ENCODE measurements around the gene TBC1D5. TPM values are rescaled to one million over a fixed set of nuclear protein-coding genes. Genes with fewer than 3 reads are reported as not detected.
"Not testable (repeated sequence)": the region's sequence is repeated elsewhere in the genome, so short reads cannot be mapped to it uniquely, and the experiment has no call there.

TBC1D5 gene
- total RNA-seq, 3 donors from 2014 or later, result 22.4 to 25.3 (median 25.2) TPM

DNA sequence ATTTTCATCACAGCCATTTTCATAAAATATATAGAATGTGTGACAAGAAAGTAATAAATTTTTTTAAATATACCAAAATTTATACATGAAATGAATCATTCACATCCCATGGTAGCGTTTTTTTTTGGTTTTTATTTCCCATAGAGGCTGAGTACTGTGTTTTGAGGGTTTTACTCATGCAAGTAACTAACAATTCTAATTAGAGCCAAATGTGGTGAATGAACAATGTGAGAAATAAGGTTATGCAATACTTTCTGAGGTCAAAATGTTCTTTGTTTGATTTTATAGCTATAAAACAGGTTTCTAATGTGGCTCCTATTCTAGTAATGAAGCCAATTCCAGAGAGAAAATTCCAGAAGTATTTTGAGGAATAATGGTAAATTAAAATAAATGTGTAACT, 386.8 kb downstream of the TBC1D5 start:
- Mint-ChIP-seq H3K4me3 (no peak overlapping the region), H3K36me3 (ENCODE audit: insufficient read depth) (peaks cover 17% of the 10 kb centered on the region), H3K4me1 (ENCODE audit: low read depth) (no peaks in the 10 kb centered on the region), H3K27me3 (ENCODE audit: low read depth) (no peaks in the 10 kb centered on the region), H3K9me3 (no peaks in the 10 kb centered on the region)
- DNase-seq (no peak), ATAC-seq (no peak)

- ATAC-seq (no peak), DNase-seq (no peak)
- Mint-ChIP-seq H3K36me3 (ENCODE audit: insufficient read depth) (peaks cover 19% of the 10 kb centered on the region), H3K9me3 (no peaks in the 10 kb centered on the region), H3K27me3 (ENCODE audit: low read depth) (no peaks in the 10 kb centered on the region), H3K4me3 (no peak overlapping the region), H3K4me1 (ENCODE audit: low read depth) (no peaks in the 10 kb centered on the region)
These were observed 388.1 kb downstream of the TBC1D5 start for GRCh38 chr3:17354341-17354740.

DNA sequence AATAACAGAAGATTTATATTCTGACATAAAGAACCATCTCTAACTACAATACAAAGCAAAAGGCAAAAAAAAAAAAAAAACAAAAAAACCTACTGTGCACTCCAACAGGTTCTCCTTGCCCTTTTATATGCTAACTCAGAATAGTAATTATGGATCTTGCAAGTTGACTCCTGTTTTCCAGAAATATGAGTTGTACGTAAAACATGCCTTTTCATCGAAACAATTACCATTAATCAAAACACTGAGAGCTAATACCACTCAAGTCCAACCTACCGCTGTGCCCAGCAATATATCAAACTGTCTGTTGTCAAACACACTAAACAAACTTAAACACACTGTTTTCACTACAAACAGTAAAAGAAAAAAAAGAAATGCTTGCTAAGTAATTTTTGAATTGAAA, 389.8 kb downstream of the TBC1D5 start:
- DNase-seq (no peak), ATAC-seq (no peak)
- no peaks in the 10 kb centered on the region for H3K9me3 Mint-ChIP-seq
- peaks cover 26% of the 10 kb centered on the region for H3K36me3 Mint-ChIP-seq (ENCODE audit: insufficient read depth)
- H3K4me1 Mint-ChIP-seq (ENCODE audit: low read depth), result peaks cover 2% of the 10 kb centered on the region
- H3K4me3 Mint-ChIP-seq, result no peak overlapping the region
- H3K27me3 Mint-ChIP-seq (ENCODE audit: low read depth), result no peaks in the 10 kb centered on the region

- not testable (repeated sequence) for ATAC-seq; H3K4me1 Mint-ChIP-seq (ENCODE audit: low read depth); H3K27me3 Mint-ChIP-seq (ENCODE audit: low read depth); H3K4me3 Mint-ChIP-seq; DNase-seq; H3K9me3 Mint-ChIP-seq
- H3K36me3 Mint-ChIP-seq (ENCODE audit: insufficient read depth), result peaks cover 23% of the 10 kb centered on the region
These were observed 391.2 kb downstream of the TBC1D5 start for GRCh38 chr3:17351193-17351592.

GRCh38 chr3:17349093-17349492, 393.3 kb downstream of the TBC1D5 start:
- no peak for ATAC-seq
- H3K4me1 Mint-ChIP-seq (ENCODE audit: low read depth), result peaks cover 2% of the 10 kb centered on the region
- peaks cover 17% of the 10 kb centered on the region for H3K36me3 Mint-ChIP-seq (ENCODE audit: insufficient read depth)
- H3K9me3 Mint-ChIP-seq, result no peaks in the 10 kb centered on the region
- H3K27me3 Mint-ChIP-seq (ENCODE audit: low read depth), result no peaks in the 10 kb centered on the region
- DNase-seq, result no peak
- H3K4me3 Mint-ChIP-seq, result no peak overlapping the region

- Mint-ChIP-seq H3K4me3 (no peak overlapping the region), H3K4me1 (ENCODE audit: low read depth) (no peaks in the 10 kb centered on the region), H3K9me3 (no peaks in the 10 kb centered on the region), H3K27me3 (ENCODE audit: low read depth) (no peaks in the 10 kb centered on the region), H3K36me3 (ENCODE audit: insufficient read depth) (peaks cover 10% of the 10 kb centered on the region)
- ATAC-seq (no peak), DNase-seq (no peak)
These were observed 400.3 kb downstream of the TBC1D5 start for GRCh38 chr3:17342119-17342518.

GRCh38 chr3:17340693-17341092, 401.7 kb downstream of the TBC1D5 start:
- Mint-ChIP-seq H3K4me1 (ENCODE audit: low read depth) (peaks cover 3% of the 10 kb centered on the region), H3K9me3 (no peaks in the 10 kb centered on the region), H3K36me3 (ENCODE audit: insufficient read depth) (peaks cover 13% of the 10 kb centered on the region), H3K27me3 (ENCODE audit: low read depth) (no peaks in the 10 kb centered on the region), H3K4me3 (no peak overlapping the region)
- no peak for DNase-seq
- ATAC-seq, result no peak

DNA sequence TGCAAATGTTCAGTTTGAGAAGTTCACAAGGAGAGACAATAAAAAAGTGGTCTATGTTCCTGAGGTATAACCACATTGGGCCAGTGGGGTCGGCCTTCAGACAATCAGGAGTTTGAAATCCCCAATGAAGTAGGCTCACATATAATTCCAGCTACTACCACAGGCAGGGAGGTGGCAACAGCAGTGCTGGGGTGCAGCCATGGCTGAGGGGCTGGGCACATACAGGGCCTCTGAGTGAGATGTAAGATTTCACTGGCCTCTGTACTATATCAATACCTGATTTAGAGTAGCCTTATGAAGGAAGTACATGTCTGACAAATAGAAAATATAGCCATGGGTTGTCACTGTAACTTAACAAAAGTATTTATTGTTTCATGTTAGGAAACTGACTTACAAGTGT, 402.2 kb downstream of the TBC1D5 start:
- H3K36me3 Mint-ChIP-seq (ENCODE audit: insufficient read depth), result peaks cover 13% of the 10 kb centered on the region
- no peaks in the 10 kb centered on the region for H3K27me3 Mint-ChIP-seq (ENCODE audit: low read depth)
- DNase-seq (no peak), ATAC-seq (no peak)
- H3K9me3 Mint-ChIP-seq, result no peaks in the 10 kb centered on the region
- no peak overlapping the region for H3K4me3 Mint-ChIP-seq
- peaks cover 3% of the 10 kb centered on the region for H3K4me1 Mint-ChIP-seq (ENCODE audit: low read depth)

- no peaks in the 10 kb centered on the region for H3K27me3 Mint-ChIP-seq (ENCODE audit: low read depth)
- no peaks in the 10 kb centered on the region for H3K9me3 Mint-ChIP-seq
- no peak for DNase-seq
- peaks cover 13% of the 10 kb centered on the region for H3K36me3 Mint-ChIP-seq (ENCODE audit: insufficient read depth)
- peaks cover 3% of the 10 kb centered on the region for H3K4me1 Mint-ChIP-seq (ENCODE audit: low read depth)
- ATAC-seq, result no peak
- H3K4me3 Mint-ChIP-seq, result no peak overlapping the region
These were observed 403.3 kb downstream of the TBC1D5 start for GRCh38 chr3:17339132-17339575.

DNA sequence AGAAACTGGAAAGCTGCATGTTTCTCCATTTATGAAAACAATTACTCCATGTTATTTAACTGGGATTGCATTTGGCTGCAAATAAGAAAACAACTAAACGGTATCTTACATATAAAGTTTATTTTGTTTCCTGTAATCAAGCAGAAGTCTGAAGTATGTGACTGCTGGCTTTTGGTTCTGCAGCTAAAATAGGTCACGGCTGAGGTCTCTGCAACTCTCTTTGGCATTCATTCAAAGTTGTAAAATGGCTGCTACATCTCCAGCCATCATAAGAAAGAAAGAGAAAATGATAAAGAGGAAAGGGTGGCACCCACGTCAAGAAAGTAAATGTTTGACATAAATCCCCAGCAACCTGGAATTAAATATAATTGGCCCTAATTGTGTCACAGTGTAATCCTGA, 406.1 kb downstream of the TBC1D5 start:
- no peak for ATAC-seq
- Mint-ChIP-seq H3K36me3 (ENCODE audit: insufficient read depth) (peaks cover 8% of the 10 kb centered on the region), H3K27me3 (ENCODE audit: low read depth) (no peaks in the 10 kb centered on the region), H3K4me3 (no peak overlapping the region), H3K4me1 (ENCODE audit: low read depth) (peaks cover 3% of the 10 kb centered on the region), H3K9me3 (no peaks in the 10 kb centered on the region)
- DNase-seq, result no peak

- DNase-seq (no peak), ATAC-seq (no peak)
- no peak overlapping the region for H3K4me3 Mint-ChIP-seq
- H3K9me3 Mint-ChIP-seq, result no peaks in the 10 kb centered on the region
- H3K36me3 Mint-ChIP-seq (ENCODE audit: insufficient read depth), result peaks cover 5% of the 10 kb centered on the region
- H3K27me3 Mint-ChIP-seq (ENCODE audit: low read depth), result no peaks in the 10 kb centered on the region
- H3K4me1 Mint-ChIP-seq (ENCODE audit: low read depth), result peaks cover 3% of the 10 kb centered on the region
These were observed 408.5 kb downstream of the TBC1D5 start for GRCh38 chr3:17333893-17334292.

GRCh38 chr3:17333446-17333845, 409.0 kb downstream of the TBC1D5 start:
- DNase-seq (no peak), ATAC-seq (no peak)
- Mint-ChIP-seq H3K27me3 (ENCODE audit: low read depth) (no peaks in the 10 kb centered on the region), H3K4me3 (no peak overlapping the region), H3K36me3 (ENCODE audit: insufficient read depth) (peaks cover 5% of the 10 kb centered on the region), H3K9me3 (no peaks in the 10 kb centered on the region), H3K4me1 (ENCODE audit: low read depth) (peaks cover 3% of the 10 kb centered on the region)

GRCh38 chr3:17330660-17331059, 411.8 kb downstream of the TBC1D5 start:
- no peaks in the 10 kb centered on the region for H3K9me3 Mint-ChIP-seq
- ATAC-seq (no peak), DNase-seq (no peak)
- H3K36me3 Mint-ChIP-seq (ENCODE audit: insufficient read depth), result peaks cover 3% of the 10 kb centered on the region
- no peaks in the 10 kb centered on the region for H3K4me1 Mint-ChIP-seq (ENCODE audit: low read depth)
- no peak overlapping the region for H3K4me3 Mint-ChIP-seq
- H3K27me3 Mint-ChIP-seq (ENCODE audit: low read depth), result no peaks in the 10 kb centered on the region

GRCh38 chr3:17329927-17330326, 412.5 kb downstream of the TBC1D5 start:
- H3K4me1 Mint-ChIP-seq (ENCODE audit: low read depth), result no peaks in the 10 kb centered on the region
- H3K27me3 Mint-ChIP-seq (ENCODE audit: low read depth), result no peaks in the 10 kb centered on the region
- ATAC-seq (no peak), DNase-seq (no peak)
- H3K36me3 Mint-ChIP-seq (ENCODE audit: insufficient read depth), result peaks cover 5% of the 10 kb centered on the region
- no peaks in the 10 kb centered on the region for H3K9me3 Mint-ChIP-seq
- no peak overlapping the region for H3K4me3 Mint-ChIP-seq

GRCh38 chr3:17322106-17322793, 420.2 kb downstream of the TBC1D5 start:
- peak in 1 of 2 donors; percentile 67 for ATAC-seq
- DNase-seq, result no peak
- H3K36me3 Mint-ChIP-seq (ENCODE audit: insufficient read depth), result peaks cover 5% of the 10 kb centered on the region
- no peak overlapping the region for H3K4me3 Mint-ChIP-seq
- H3K4me1 Mint-ChIP-seq (ENCODE audit: low read depth), result peaks cover 21% of the 10 kb centered on the region
- H3K9me3 Mint-ChIP-seq, result no peaks in the 10 kb centered on the region
- H3K27me3 Mint-ChIP-seq (ENCODE audit: low read depth), result no peaks in the 10 kb centered on the region
